OCI-LY3 (cell line): ENCODE data around the gene ZNF385C.

Experiments used
- CTCF ChIP-seq: fragments of 200-600, 300-600 bp; sonication (generic); IDR thresholded peaks from 2 replicates; pipeline ENCODE4 v1.5.1; 2014; ENCODE audit warnings: antibody characterized with exemption, low read length, low read depth
- EZH2phosphoT487 ChIP-seq: fragments of 200-600 bp; shearing (Covaris generic); IDR thresholded peaks from 2 replicates; pipeline ENCODE4 v1.6.1; 2018; ENCODE audit warnings: antibody characterized with exemption, mixed run types, low read depth

- TF ChIP-seq EZH2phosphoT487, result no peak
- peak; percentile 59 for TF ChIP-seq CTCF
Measured at GRCh38 chr17:42009170-42009569, 89.1 kb downstream of the ZNF385C start.
